Keratinocyte (primary cell): ENCODE data around the gene SNX12.

Source experiments
- CTCF ChIP-seq, 3 experiments: IDR thresholded peaks in 1 of 3; conservative IDR thresholded peaks in 1 of 3; optimal IDR thresholded peaks in 1 of 3; 2 replicates in 2 of 3; 3 replicates in 1 of 3; pipeline versions ENCODE3 to v1.5.1; 2011; ENCODE audit warnings: low read length in 3 of 3, mild to moderate bottlenecking in 3 of 3, moderate library complexity in 2 of 3, control low read depth in 1 of 3, inconsistent platforms in 1 of 3; ENCODE audit not compliant: insufficient read depth in 2 of 3; ENCODE audit errors: extremely low read depth in 1 of 3
- EZH2 ChIP-seq: IDR thresholded peaks from one replicate; pipeline ENCODE4 v1.6.1; 2012; ENCODE audit warnings: inconsistent platforms, mild to moderate bottlenecking, low read length, moderate library complexity

GRCh38 chrX:71107762-71108360 lies 39.7 kb upstream of the SNX12 start:
- no peak for TF ChIP-seq CTCF (optimal IDR thresholded peaks at IDR 0.05 in 1 of 3, IDR thresholded peaks at IDR 0.05 in 1 of 3, conservative IDR thresholded peaks at IDR 0.05 in 1 of 3; ENCODE audit: extremely low read depth in 1 of 3, insufficient read depth in 2 of 3, low read length in 3 of 3)
- TF ChIP-seq EZH2 = no peak
